PC-9 (cell line): Measurements from ENCODE around the gene JMJD1C.

Source experiments
- CTCF ChIP-seq: fragments of 200-600 bp; sonication (generic); conservative IDR thresholded peaks from 2 replicates; pipeline ENCODE4 v1.6.1; 2017; ENCODE audit warnings: mixed run types, antibody characterized with exemption, mild to moderate bottlenecking, moderate library complexity
- EZH2 ChIP-seq: fragments of 200-600 bp; sonication (generic); IDR thresholded peaks from 2 replicates; pipeline ENCODE4 v1.8.0; 2017; ENCODE audit warnings: antibody characterized with exemption, low read depth

- TF ChIP-seq CTCF (no peak), EZH2 (no peak)
These were observed 171.0 kb downstream of the JMJD1C start for GRCh38 chr10:63294781-63295180.
